Measurements from ENCODE around the gene RTBDN. TPM values are rescaled to one million over a fixed set of nuclear protein-coding genes. Genes with fewer than 3 reads are reported as not detected.

RTBDN gene

DNA sequence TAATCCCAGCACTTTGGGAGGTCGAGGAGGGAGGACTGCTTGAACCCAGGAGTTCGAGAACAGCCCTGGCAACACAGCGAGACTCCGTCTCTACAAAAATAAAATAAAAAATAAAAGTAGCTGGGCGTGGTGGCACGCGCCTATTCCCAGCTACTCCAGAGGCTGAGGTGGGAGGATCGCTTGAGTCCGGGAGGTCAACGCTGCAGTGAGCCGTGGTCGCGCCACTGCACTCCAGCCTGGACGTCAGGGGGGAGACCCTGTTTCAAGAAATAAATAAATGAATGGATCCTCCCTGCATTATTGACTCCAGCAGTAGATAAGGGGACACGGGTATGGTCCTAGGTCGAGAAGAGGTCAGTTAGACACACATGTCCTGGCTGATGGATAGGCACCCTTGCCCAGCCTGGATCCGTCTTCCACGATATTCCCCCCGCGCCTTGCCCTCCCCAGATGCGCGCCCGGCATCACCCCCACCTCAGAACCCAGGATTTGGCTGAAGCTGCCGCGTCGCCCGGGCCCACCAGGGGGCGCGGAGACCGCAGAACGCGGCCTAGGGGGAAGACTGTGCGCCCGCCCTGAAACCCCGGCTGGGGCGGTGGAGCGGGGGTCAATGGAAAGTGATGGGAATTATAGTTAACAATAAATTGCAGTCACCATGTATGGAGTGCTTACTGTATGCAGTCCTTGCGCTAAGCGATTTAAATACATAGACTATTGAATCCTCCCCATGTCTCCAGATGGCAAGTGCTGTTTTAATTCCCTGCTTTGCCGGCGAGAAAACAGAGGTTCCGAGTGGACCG, 57.0 kb downstream of the RTBDN start:
- TF ChIP-seq, protein P1, sequence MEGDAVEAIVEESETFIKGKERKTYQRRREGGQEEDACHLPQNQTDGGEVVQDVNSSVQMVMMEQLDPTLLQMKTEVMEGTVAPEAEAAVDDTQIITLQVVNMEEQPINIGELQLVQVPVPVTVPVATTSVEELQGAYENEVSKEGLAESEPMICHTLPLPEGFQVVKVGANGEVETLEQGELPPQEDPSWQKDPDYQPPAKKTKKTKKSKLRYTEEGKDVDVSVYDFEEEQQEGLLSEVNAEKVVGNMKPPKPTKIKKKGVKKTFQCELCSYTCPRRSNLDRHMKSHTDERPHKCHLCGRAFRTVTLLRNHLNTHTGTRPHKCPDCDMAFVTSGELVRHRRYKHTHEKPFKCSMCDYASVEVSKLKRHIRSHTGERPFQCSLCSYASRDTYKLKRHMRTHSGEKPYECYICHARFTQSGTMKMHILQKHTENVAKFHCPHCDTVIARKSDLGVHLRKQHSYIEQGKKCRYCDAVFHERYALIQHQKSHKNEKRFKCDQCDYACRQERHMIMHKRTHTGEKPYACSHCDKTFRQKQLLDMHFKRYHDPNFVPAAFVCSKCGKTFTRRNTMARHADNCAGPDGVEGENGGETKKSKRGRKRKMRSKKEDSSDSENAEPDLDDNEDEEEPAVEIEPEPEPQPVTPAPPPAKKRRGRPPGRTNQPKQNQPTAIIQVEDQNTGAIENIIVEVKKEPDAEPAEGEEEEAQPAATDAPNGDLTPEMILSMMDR (IDR thresholded peaks at IDR 0.05; ENCODE audit: insufficient read depth, low read length): peak; percentile 59
- no peak for TF ChIP-seq POLR2AphosphoS5 (IDR thresholded peaks at IDR 0.05; ENCODE audit: low read depth)
- TF ChIP-seq, protein P2, sequence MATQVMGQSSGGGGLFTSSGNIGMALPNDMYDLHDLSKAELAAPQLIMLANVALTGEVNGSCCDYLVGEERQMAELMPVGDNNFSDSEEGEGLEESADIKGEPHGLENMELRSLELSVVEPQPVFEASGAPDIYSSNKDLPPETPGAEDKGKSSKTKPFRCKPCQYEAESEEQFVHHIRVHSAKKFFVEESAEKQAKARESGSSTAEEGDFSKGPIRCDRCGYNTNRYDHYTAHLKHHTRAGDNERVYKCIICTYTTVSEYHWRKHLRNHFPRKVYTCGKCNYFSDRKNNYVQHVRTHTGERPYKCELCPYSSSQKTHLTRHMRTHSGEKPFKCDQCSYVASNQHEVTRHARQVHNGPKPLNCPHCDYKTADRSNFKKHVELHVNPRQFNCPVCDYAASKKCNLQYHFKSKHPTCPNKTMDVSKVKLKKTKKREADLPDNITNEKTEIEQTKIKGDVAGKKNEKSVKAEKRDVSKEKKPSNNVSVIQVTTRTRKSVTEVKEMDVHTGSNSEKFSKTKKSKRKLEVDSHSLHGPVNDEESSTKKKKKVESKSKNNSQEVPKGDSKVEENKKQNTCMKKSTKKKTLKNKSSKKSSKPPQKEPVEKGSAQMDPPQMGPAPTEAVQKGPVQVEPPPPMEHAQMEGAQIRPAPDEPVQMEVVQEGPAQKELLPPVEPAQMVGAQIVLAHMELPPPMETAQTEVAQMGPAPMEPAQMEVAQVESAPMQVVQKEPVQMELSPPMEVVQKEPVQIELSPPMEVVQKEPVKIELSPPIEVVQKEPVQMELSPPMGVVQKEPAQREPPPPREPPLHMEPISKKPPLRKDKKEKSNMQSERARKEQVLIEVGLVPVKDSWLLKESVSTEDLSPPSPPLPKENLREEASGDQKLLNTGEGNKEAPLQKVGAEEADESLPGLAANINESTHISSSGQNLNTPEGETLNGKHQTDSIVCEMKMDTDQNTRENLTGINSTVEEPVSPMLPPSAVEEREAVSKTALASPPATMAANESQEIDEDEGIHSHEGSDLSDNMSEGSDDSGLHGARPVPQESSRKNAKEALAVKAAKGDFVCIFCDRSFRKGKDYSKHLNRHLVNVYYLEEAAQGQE (IDR thresholded peaks at IDR 0.05; ENCODE audit: insufficient replicate concordance, low read depth): no peak
- TF ChIP-seq SPI1 (IDR thresholded peaks at IDR 0.05; ENCODE audit: borderline replicate concordance, low read depth): no peak
- no peak for TF ChIP-seq GABPA (IDR thresholded peaks at IDR 0.05; ENCODE audit: low read depth)
- Histone ChIP-seq H3K27me3 (ENCODE audit: insufficient read depth, poor library complexity, severe bottlenecking) (no peaks in the 10 kb centered on the region), H3K27ac (replicated peaks) (peak overlapping the region; percentile 88), H3K4me3 (replicated peaks; ENCODE audit: insufficient read depth, low read length) (peak overlapping the region; percentile 78)
- peak in 1 of 2 experiments; percentile 81 for DNase-seq (ENCODE audit: low read depth in 1 of 2, low spot score in 1 of 2)

Small RNAs within 50 kb of the gene (microRNA-seq; reads per million reads assigned to microRNA genes)
- not detected for gene MIR5684
- not detected for gene MIR6794

All from HL-60 (cell line).